ENCODE measurements around the gene GRIK3.

DNA sequence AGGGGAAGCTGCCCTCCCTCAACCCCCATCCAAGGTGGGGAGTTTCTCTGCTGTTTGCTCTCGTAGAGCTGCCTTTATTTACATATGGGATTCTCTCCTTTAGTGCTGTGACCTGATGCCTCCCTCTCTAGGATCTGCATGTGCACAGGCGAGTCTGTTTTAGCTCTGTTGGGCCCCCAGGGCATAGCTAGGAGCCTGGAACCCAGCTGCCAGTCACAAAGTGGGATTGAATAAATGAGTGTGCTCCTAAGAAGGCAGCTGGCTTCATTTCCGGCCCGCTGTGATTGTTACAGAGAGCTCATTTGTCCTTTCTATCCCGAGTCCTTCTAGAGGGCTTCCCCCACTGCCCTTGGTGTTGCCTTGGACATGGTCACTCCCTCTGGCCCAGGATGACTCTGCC lies 176.6 kb downstream of the GRIK3 start:
- TF ChIP-seq, protein P1, sequence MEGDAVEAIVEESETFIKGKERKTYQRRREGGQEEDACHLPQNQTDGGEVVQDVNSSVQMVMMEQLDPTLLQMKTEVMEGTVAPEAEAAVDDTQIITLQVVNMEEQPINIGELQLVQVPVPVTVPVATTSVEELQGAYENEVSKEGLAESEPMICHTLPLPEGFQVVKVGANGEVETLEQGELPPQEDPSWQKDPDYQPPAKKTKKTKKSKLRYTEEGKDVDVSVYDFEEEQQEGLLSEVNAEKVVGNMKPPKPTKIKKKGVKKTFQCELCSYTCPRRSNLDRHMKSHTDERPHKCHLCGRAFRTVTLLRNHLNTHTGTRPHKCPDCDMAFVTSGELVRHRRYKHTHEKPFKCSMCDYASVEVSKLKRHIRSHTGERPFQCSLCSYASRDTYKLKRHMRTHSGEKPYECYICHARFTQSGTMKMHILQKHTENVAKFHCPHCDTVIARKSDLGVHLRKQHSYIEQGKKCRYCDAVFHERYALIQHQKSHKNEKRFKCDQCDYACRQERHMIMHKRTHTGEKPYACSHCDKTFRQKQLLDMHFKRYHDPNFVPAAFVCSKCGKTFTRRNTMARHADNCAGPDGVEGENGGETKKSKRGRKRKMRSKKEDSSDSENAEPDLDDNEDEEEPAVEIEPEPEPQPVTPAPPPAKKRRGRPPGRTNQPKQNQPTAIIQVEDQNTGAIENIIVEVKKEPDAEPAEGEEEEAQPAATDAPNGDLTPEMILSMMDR (IDR thresholded peaks at IDR 0.05), result no peak
- TF ChIP-seq ZFX (IDR thresholded peaks at IDR 0.05; ENCODE audit: borderline replicate concordance), result no peak

Data from 22Rv1 (cell line).